SIG-M5 (cell line): ENCODE measurements around the gene DNAH3.
"Not testable (repeated sequence)": the region's sequence is repeated elsewhere in the genome, so short reads cannot be mapped to it uniquely, and the experiment has no call there.

Experiments
- DNase-seq: peaks from one replicate; lab custom pipeline; 2025; lab: John Stamatoyannopoulos, UW

The DNAH3 gene, protein sequence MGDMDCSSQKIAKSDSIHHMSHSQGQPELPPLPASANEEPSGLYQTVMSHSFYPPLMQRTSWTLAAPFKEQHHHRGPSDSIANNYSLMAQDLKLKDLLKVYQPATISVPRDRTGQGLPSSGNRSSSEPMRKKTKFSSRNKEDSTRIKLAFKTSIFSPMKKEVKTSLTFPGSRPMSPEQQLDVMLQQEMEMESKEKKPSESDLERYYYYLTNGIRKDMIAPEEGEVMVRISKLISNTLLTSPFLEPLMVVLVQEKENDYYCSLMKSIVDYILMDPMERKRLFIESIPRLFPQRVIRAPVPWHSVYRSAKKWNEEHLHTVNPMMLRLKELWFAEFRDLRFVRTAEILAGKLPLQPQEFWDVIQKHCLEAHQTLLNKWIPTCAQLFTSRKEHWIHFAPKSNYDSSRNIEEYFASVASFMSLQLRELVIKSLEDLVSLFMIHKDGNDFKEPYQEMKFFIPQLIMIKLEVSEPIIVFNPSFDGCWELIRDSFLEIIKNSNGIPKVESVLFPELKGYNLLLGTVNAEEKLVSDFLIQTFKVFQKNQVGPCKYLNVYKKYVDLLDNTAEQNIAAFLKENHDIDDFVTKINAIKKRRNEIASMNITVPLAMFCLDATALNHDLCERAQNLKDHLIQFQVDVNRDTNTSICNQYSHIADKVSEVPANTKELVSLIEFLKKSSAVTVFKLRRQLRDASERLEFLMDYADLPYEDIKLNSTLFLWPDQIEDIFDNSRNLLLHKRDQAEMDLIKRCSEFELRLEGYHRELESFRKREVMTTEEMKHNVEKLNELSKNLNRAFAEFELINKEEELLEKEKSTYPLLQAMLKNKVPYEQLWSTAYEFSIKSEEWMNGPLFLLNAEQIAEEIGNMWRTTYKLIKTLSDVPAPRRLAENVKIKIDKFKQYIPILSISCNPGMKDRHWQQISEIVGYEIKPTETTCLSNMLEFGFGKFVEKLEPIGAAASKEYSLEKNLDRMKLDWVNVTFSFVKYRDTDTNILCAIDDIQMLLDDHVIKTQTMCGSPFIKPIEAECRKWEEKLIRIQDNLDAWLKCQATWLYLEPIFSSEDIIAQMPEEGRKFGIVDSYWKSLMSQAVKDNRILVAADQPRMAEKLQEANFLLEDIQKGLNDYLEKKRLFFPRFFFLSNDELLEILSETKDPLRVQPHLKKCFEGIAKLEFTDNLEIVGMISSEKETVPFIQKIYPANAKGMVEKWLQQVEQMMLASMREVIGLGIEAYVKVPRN (N-terminal part only)

DNA sequence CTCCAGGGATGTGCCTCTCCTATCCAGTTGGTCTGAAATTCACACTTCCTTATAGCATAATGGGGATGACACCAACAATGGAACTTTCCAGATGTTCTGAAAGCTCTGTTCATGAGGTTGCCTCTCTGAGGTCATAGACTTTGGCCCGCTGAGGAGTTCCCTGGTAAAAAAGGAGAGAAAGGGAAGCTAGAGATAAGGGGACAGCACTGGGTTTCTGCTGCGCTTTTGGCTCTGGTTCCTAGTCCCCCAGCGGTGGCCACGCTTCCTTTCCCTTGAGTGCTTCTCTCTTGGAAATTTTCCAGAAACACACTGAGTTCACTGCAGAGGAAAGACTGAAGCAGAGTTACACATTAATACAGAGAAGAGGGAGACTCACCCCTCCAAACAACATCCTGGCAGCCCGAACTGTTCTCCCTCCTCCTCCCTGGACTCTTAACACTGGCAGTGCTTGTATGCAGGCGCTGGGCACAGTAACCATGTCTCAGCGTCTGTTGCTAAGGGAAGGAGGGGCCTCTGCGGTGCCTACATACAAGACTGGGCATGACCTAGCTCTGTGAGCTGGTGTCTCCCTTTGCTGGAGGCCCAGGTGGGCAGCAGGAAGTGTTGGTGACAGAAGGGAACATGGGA, at the start of gene DNAH3:
Gene DNAH3, minus strand, starts transcription at position 472 of the 627 bp plus-strand sequence. CDS start 527 bp downstream, outside the sequence.
- no peak for DNase-seq

DNA sequence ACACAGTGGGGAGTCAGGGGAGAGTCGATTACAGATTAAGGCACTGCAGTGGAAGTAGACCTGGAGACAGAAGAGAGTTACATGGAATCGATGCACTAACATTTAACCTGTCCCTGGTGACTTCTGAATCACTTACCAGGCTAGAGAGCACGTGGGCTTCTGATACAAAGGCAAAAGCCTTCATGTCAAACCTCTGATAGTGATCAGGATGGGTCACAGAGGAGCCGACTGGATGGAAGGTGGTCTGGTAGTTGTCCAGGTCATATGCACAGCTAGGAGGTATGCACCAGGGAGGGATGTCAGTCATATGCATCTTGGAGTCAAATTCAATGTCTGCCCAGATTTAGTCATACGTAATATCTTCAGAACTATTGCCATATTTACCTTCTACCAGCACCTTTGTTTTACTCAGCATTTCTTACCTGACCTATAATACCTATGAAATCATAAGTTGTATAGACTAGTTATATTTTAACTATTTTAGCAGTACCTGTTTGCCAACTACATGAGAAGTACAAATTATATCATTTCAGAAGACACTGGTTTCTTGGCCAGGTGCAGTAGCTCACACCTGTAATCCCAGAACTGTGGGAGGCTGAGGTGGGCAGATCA, 49.1 kb upstream of the DNAH3 start:
- no peak for DNase-seq

DNA sequence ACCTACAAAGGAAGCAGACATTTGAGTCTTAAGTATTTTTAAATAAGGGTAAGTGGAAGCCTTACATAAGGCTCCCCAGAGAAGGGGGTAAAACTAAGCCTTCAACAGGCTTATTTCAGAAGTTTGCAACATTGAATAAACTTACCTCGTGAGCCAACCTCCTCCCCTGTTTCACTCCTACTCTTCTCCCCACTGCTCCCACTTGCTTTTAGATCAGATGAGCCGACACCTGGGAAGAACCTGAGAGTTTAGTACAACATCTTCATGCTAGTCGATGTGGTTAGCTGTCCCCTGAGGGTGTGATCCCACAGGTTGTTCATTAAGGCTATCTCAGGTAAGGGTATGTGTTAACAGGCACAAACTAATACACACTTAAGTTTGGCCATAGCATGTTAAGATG, 47.0 kb upstream of the DNAH3 start:
- DNase-seq = no peak

DNA sequence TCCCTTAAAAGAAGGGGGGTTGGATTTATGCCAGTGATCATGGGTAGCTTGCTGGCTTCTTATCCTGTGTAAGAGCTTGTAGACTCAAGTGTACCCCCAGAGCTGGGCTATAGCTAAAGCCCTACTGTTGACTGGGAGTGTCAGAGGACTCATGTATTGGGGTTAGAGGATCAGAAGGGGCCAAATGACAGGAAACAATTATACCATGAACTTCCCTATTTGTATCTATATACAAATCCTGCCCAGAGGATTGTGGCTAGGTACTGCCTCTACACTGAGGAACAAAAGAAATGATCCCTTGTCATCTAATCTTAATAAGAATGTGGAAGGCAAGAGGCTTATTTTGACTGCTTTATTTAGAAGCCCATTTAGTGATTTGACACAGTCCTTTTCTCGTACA, 46.5 kb upstream of the DNAH3 start:
- no peak for DNase-seq

DNA sequence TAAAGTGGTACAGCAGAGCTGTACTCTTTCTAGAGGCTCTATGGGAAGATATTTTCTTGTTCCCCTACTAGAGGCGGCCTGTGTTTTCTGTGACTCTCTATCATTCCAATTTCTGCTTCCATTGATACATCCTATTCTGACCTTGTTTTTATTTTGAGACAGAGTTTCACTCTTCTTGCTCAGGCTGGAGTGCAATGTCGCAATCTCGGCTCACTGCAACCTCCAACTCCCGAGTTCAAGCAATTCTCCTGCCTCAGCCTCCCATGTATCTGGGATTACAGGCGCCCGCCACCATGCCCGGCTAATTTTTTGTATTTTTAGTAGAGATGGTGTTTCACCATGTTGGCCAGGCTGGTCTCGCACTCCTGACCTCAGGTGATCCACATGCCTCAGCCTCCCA, 44.7 kb upstream of the DNAH3 start:
- not testable (repeated sequence) for DNase-seq

DNA sequence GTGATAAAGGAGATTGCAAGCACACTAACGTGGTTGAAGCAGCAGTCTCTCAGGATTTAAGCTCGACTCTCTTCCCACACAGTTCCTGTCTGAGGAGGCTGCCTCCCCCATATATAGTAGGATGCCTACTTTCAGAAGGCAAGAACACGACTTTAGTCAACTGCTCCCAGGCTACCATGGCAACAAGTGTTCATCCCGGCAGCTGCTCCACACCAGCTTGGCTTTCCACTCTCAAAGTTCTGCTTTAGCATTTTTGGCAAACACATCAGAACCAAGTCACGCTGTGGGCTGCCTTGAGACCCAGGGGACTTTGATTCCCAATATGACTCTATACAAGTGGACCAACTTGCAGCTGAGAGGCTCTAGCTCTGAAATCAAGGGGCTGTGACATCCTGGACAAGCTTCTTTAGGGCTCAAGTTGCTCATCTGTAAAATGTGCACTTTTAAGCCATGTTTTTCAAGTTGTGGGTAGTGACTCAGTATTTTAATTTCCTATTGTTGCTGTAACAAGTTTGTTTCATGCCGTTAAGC, 44.2 kb upstream of the DNAH3 start:
- DNase-seq = no peak

DNA sequence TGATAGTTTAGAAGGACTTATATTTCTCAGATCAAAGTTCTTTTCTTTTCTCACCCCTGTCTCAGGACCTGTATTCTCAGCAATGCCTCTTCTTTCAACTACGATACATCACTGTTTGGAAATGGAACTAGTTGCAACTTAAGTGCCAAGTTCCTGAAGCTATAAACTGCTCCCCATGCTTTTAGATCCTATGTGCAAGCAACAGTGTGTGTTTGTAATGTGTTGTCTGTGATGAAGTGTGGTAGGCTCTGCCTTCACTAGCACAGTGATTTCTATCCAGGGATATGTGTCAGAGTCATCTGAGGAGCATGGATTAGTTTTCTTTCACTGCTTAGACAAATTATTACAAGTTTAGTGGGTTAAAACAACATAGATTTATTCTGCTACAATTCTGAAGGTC, 42.3 kb upstream of the DNAH3 start:
- no peak for DNase-seq

DNA sequence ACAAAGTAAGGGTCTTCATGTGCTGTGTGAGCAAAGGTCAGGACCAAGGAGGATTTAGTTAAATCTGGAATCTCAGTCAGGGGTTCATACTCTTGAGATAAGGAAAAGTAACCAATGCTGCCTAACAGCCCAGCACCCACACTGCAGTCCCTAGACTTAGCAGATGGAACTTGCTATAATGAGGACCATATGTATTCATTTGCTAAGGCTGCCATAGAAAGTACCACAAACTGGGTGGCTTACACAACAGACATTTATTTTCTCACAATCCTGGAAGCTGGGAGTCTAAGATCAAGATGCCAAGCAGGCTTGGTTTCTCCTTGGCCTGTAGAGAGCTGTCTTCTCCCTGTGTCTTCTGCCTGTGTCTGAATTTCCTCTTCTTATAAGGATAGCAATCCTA, 40.0 kb upstream of the DNAH3 start:
- no peak for DNase-seq

DNA sequence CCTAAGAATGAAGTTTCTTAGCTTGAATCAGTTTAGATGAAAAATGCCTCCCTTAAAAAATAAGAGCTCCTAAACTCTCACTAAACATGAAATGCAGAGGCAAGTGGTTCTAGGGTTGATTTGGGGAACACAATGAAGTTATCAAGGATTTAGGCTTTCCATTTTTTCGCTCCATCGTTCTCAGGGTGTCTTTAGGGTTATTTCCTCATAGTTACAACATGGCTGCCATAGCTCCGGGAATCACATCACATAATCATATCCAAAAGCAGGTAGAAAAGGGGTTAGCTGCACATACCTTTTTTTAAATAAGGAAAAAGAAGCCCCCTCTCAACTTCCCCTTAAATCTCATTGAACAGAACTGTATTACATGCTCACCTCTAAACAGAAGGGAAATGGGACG, 39.4 kb upstream of the DNAH3 start:
- DNase-seq = no peak

DNA sequence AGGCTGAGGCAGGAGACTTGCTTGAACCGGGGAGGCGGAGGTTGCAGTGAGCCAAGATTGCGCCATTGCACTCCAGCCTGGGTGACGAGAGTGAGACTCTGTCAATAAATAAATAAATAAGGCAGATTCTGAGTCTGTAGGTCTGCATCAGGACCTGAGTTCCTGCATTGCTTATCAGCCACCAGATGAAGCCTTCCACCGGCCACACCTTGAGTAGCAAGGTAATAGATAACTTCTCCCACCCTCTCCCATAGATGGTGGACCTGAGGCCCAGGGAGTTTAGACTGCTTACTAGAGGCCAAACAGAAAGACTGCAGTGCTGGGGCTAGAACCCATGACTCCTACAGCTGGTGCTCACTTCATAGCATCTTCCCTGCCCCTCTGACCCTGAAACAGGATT, 38.7 kb upstream of the DNAH3 start:
- no peak for DNase-seq

DNA sequence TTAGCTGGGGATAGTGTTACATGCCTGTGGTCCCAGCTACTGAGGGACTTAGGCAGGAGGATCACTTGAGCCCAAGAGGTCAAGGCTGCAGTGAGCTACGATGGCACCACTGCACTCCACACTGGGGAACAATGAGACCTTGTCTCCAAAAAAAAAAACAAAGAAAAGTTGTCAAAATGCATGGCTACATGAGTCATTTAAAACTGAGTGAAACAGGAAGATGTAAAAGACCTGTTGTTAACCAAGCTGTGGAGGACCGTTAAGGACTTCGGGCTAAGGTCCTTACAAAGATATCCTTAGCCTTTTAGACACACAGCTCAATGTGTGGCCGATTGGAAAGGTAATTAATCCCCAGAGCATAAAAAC, 35.7 kb upstream of the DNAH3 start:
- no peak for DNase-seq

DNA sequence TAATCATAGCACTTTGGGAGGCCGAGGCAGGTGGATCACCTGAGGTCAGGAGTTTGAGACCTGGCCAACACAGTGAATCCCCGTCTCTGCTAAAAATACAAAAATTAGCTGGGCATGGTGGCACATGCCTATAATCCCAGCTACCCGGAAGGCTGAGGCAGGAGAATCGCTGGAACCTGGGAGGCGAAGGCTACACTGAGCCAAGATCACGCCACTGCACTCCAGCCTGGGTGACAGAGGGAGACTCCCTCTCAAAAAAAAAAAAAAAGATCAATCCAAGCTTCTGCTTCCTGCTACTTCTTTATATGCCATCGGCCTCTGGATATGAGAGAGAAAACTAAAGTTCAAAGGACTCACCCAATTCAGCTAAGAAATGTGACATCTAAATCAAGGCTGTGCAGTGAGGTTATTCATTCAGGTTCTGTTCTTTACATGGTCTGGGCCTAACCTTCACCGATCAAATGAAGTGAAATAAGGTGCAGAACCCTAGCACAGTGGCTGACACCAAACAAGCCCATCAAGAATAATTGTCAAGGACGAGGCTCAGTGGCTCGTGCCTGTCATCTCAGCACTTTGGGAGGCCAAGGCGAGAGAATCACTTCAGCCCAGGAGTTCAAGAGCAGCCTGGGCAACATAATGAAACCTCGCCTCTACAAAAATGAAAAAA, 35.1 kb upstream of the DNAH3 start:
- DNase-seq = no peak

DNA sequence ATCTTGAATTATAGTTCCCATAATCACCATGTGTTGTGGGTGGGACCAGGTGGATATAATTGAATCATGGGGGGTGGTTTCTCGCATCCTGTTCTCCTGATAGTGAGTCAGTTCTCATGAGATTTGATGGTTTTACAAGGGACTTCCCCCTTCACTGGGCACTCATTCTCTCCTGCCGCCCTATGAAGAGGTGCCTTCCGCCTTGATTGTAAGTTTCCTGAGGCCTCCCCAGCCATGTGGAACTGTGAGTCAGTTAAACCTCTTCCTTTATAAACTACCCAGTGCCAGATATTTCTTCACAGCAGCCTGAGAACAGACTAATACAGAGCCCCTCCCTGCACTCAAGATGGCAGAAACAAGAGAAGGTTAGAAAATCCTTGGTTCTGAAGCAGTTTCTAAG, 34.2 kb upstream of the DNAH3 start:
- no peak for DNase-seq

DNA sequence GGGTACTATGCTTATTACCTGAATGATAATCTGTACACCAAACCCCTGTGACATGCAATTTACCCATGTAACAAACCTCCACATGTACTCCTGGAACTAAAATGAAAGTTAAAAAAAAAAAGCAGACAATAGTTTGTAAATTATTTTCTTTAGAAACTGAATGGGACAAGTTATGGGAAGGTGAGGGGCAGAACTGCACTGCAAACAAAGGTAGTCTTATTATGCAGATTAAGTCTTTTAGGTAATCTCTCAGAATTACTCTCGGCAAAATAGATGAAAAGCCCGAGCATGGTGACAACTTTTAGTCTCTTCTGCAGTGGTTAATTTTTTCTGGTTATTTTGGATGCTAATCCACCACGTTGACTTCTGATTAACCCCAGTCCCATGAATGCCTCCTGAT, 33.3 kb upstream of the DNAH3 start:
- no peak for DNase-seq

DNA sequence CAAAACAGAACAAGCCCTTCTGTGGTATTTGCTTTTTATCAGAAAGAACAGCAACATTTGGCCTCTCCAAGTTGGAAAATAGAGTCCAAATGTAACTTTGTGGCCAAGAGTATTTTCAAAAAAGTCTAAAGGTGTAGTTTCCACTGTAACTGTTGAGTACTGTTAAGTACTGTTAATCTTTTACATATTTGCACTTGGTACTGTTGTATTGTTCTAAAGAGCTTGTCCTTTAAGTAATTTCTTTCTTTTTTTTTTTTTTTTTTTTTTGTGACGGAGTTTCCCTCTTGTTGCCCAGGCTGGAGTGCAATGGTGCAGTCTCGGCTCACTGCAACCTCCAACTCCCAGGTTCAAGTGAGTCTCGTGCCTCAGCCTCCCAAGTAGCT, 29.3 kb upstream of the DNAH3 start:
- DNase-seq = no peak

DNA sequence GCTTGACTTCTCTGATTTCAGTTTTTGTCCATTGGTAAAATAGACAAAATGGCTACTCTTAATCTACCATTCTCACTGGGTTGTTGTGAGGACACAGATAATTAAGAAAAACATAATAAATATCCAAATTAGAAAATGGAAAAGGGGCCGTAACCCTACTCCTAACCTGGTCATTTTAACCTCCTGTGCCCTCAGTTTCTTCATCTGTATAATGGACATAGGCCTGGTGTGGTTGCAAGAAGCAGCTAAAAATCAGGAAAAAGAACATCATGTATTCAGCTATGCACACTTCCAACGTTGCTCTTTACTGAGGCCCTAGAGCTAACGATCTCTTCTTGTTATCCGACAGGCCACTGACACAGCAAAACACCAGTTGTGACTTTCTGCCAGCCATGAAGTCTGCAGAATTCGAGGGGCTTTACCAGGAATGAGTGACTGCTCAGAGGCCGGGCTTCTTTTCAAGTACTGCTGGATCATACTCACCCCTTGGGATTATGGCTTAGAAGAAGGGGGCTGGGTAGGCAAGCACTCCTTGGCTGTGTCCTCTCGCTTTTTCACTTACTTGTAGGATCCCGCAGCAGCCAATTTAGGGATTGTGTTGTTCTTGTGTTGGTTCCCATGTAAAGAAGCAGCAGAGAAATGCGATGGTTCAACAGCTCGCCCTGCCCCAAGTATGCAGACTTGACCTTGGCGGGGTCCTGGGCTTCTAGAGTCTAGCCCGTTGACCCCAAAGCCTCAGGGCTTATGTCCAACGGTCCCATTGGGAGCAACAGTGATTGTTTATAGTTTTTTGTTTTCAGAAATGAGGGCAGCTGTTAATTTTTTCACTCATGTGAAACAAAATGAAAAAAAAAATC, 28.7 kb upstream of the DNAH3 start:
- no peak for DNase-seq

DNA sequence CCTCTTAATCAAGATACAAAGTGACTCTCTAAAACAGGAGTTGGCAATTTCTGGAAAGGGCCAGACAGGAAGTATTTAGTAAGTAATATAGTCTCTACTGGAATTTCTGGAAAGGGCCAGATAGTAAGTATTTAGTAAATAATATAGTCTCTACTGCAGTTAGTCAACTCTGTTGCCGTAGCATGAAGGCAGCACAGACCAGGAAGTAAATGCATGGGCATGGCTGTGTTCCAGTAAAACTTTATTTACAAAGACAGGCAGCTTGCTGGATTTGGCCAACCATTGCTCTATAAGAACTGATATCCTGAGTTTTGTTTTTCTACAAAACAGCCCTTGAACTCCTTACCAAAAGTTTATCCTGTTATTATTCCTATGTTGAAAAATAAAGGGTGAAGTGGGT, 24.8 kb upstream of the DNAH3 start:
- no peak for DNase-seq

DNA sequence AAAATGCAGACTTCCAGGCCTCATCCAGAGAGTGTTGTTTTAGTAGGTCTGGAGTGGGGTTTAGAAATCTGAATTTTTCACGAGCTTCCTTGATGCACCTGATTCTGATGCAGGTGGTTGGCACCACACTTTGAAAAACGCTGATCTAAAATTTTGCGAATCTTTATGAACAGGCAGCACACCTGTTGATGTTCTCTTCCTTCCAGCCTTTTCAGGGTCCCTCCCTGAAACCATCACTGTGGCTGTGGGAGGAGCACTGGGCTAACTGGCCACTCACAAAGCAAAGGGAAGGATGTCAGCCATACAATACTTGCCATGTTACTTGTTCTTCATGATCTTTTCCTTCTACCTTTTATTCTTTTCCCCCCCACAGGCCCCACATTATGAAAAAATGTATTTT, 22.0 kb upstream of the DNAH3 start:
- DNase-seq = no peak

DNA sequence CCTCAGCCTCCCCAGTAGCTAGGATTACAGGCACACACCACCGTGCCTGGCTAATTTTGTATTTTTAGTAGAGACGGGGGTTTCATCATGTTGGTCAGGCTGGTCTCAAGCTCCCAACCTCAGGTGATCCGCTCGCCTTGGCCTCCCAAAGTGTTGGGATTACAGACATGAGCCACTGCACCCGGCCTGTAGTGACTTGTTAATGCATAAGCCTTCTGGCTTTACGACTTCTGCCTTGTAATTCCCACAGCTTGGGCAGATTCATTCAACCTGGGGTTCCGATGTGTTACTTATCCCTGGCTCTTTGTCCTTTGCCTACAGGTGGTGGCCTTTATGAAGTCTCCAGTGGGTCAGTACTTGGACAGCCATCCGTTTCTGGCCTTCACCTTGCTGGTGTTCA, 19.5 kb upstream of the DNAH3 start:
- not testable (repeated sequence) for DNase-seq
